ENCODE measurements around the gene ZNF311. TPM values are rescaled to one million over a fixed set of nuclear protein-coding genes. Genes with fewer than 3 reads are reported as not detected.
A peak's percentile ranks its signal among the peaks of the same experiment; 100 is the strongest.

ZNF311 gene
- total and polyA plus RNA-seq, 2 of the 13 experiments (the other 11 are each of a cell fraction or from before 2014, with no cell fraction given), result not detected

- 0 out of 2 replicates have a peak, but pooled peaks have one; percentile 18 for TF ChIP-seq ZBTB25 (CRISPR knock-in tag; IDR thresholded peaks at IDR 0.05)
- peak; percentile 43 for TF ChIP-seq SKI (IDR thresholded peaks at IDR 0.05; ENCODE audit: partially characterized antibody)
- no peak for TF ChIP-seq ZNF354B (CRISPR knock-in tag; IDR thresholded peaks at IDR 0.05)
- no peak for TF ChIP-seq ZNF224 (CRISPR knock-in tag; IDR thresholded peaks at IDR 0.05)
- no peak for TF ChIP-seq ZNF761 (CRISPR knock-in tag; conservative IDR thresholded peaks at IDR 0.05)
- TF ChIP-seq, protein P1, sequence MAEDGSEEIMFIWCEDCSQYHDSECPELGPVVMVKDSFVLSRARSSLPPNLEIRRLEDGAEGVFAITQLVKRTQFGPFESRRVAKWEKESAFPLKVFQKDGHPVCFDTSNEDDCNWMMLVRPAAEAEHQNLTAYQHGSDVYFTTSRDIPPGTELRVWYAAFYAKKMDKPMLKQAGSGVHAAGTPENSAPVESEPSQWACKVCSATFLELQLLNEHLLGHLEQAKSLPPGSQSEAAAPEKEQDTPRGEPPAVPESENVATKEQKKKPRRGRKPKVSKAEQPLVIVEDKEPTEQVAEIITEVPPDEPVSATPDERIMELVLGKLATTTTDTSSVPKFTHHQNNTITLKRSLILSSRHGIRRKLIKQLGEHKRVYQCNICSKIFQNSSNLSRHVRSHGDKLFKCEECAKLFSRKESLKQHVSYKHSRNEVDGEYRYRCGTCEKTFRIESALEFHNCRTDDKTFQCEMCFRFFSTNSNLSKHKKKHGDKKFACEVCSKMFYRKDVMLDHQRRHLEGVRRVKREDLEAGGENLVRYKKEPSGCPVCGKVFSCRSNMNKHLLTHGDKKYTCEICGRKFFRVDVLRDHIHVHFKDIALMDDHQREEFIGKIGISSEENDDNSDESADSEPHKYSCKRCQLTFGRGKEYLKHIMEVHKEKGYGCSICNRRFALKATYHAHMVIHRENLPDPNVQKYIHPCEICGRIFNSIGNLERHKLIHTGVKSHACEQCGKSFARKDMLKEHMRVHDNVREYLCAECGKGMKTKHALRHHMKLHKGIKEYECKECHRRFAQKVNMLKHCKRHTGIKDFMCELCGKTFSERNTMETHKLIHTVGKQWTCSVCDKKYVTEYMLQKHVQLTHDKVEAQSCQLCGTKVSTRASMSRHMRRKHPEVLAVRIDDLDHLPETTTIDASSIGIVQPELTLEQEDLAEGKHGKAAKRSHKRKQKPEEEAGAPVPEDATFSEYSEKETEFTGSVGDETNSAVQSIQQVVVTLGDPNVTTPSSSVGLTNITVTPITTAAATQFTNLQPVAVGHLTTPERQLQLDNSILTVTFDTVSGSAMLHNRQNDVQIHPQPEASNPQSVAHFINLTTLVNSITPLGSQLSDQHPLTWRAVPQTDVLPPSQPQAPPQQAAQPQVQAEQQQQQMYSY (CRISPR knock-in tag; IDR thresholded peaks at IDR 0.05), result peak; percentile 54; the same call in 1 of the 2 replicates
- TF ChIP-seq ELF3 (CRISPR knock-in tag; IDR thresholded peaks at IDR 0.05), result peak; percentile 86
- TF ChIP-seq PATZ1 (CRISPR knock-in tag; IDR thresholded peaks at IDR 0.05), result peak; percentile 66
- 0 out of 2 replicates have a peak, but pooled peaks have one; percentile 38 for TF ChIP-seq ZNF879 (CRISPR knock-in tag; IDR thresholded peaks at IDR 0.05)
- TF ChIP-seq SIX1 (CRISPR knock-in tag; IDR thresholded peaks at IDR 0.05; ENCODE audit: borderline replicate concordance), result no peak
- no peak for TF ChIP-seq RORA (CRISPR knock-in tag; IDR thresholded peaks at IDR 0.05)
- TF ChIP-seq ZNF407 (CRISPR knock-in tag; IDR thresholded peaks at IDR 0.05; ENCODE audit: not compliant biosample characterization), result no peak
- no peak for TF ChIP-seq RBM39 (IDR thresholded peaks at IDR 0.05; ENCODE audit: low read depth, low read length, poor library complexity, severe bottlenecking)
- TF ChIP-seq ZNF768 (CRISPR knock-in tag; IDR thresholded peaks at IDR 0.05), result no peak
Measured at GRCh38 chr6:28980852-28981430, 24.2 kb downstream of the ZNF311 start (continued).
